Aorta (tissue), 5 donors: Measurements from ENCODE around the gene SLC38A8. TPM values are rescaled to one million over a fixed set of nuclear protein-coding genes. Genes with fewer than 3 reads are reported as not detected.
A peak's percentile ranks its signal among the peaks of the same experiment; 100 is the strongest.

Experiments
- ATAC-seq: fragments of 200-7000 bp; cut with Tn5 transposase; one replicate; pipeline ENCODE4 v1.9.1; 2022; ENCODE audit warnings: moderate library complexity; ENCODE audit not compliant: low FRiP score
- DNase-seq, 2 donors: peaks; one replicate each; pipeline ENCODE4 v3.0.0-alpha.2; 2020
- H3K27ac ChIP-seq, 2 donors: one replicate each; pipeline ENCODE4 v1.5.1; 2013; ENCODE audit warnings: low read length in 2 of 2, mild to moderate bottlenecking in 2 of 2, moderate library complexity in 2 of 2, control low read depth in 1 of 2, inconsistent platforms in 1 of 2, low read depth in 1 of 2
- H3K27me3 ChIP-seq, 2 donors: one replicate each; pipeline ENCODE4 v1.6.1; 2013; ENCODE audit warnings: control low read depth in 1 of 2, low read length in 1 of 2, mild to moderate bottlenecking in 1 of 2, moderate library complexity in 1 of 2; ENCODE audit not compliant: insufficient read depth in 2 of 2, control insufficient read depth in 1 of 2
- H3K36me3 ChIP-seq, 2 donors: one replicate each; pipeline ENCODE4 v1.6.1; 2013; ENCODE audit warnings: control low read depth in 1 of 2, low read length in 1 of 2, mild to moderate bottlenecking in 1 of 2; ENCODE audit not compliant: insufficient read depth in 2 of 2, control insufficient read depth in 1 of 2
- H3K4me1 ChIP-seq, 2 donors: one replicate each; pipeline ENCODE4 v1.6.1; 2013; ENCODE audit warnings: low read length in 2 of 2, control low read depth in 1 of 2, mild to moderate bottlenecking in 1 of 2, moderate library complexity in 1 of 2; ENCODE audit not compliant: insufficient read depth in 2 of 2, control insufficient read depth in 1 of 2
- H3K4me3 ChIP-seq, 2 donors: one replicate each; pipeline ENCODE4 v1.5.1; 2013; ENCODE audit warnings: low read length in 2 of 2, control low read depth in 1 of 2, mild to moderate bottlenecking in 1 of 2
- H3K9me3 ChIP-seq: one replicate; pipeline ENCODE4 v1.6.1; 2013; ENCODE audit warnings: mild to moderate bottlenecking, low read length; ENCODE audit not compliant: control insufficient read depth
- WGBS, 2 donors: extraction: QIAGEN DNeasy Blood & Tissue Kit; methylation state at CpG; one replicate each; pipeline ENCODE4 v1.1.7; 2013; 5-methylcytosine and 5-hydroxymethylcytosine counted together
- intact Hi-C, 2 donors: fragments of 100-400 bp; cut with DNase I; formaldehyde crosslinking; loops; one replicate each; pipeline versions ENCODE4 v1.14.2 to v1.15.0; 2022
- polyA plus RNA-seq, 2 donors: library from polyadenylated mRNA; stranded (reverse); fragments of 200-250 nt; gene quantifications; one replicate each; pipeline ENCODE4 v1.2.3, GENCODE V29; 2013
- total RNA-seq, 2 donors: library from RNA; stranded (reverse); fragmentation: NEBNext Ultra II Directional; extraction: Animal tissue kit (Norgen Biotek cat#: 25700); gene quantifications; one replicate each; pipeline ENCODE4 v1.2.1, GENCODE V29; 2021
- donor health status: healthy with polysubstance abuse.
- donor health status: Bipolar disorder and iron deficiency.
- donor health status: DM: no; HTN: no; CAD: no.
- donor health status: DM: no; HTN: no; CAD: no.
- donor health status: DM: yes; HTN: yes; CAD: no.

Gene SLC38A8
- total and polyA plus RNA-seq, 4 donors = not detected

GRCh38 chr16:83995754-83996153 is 46.8 kb downstream of the SLC38A8 start:
- DNase-seq (peak in 1 of 2 donors; percentile 35), ATAC-seq (no peak)
- Histone ChIP-seq H3K9me3 (no peaks in the 10 kb centered on the region), H3K36me3 (no peaks in the 10 kb centered on the region), H3K4me1 (no peaks in the 10 kb centered on the region), H3K27ac (no peak overlapping the region), H3K27me3 (no peaks in the 10 kb centered on the region), H3K4me3 (no peak overlapping the region)
- intact Hi-C loops = no loop called here
- 8% methylated on average over 20 to 21 of the region's 21 CpGs for WGBS, 2 donors

DNA sequence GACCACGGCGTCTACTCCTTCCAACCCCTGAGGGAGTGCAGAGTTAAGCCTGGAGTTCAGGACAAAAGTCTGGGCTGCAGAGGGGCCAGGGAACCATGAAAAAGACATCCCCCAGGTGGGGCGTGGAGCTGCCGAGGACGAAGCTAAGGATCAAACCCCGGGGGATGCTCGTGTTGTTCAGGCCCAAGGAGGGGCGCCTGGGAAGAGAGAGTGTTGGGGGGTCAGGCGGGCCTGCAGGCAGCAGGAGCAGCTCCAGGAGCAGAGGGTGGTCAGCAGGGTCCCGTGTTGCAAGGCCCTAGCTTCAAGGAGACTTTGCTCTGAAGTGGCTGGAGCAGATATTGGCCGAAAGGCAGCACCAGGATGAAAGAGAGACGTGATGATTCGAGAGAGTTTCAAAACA is 47.9 kb downstream of the SLC38A8 start:
- WGBS, 2 donors = 85 to 89% methylated on average over 13 of the region's 13 CpGs

DNA sequence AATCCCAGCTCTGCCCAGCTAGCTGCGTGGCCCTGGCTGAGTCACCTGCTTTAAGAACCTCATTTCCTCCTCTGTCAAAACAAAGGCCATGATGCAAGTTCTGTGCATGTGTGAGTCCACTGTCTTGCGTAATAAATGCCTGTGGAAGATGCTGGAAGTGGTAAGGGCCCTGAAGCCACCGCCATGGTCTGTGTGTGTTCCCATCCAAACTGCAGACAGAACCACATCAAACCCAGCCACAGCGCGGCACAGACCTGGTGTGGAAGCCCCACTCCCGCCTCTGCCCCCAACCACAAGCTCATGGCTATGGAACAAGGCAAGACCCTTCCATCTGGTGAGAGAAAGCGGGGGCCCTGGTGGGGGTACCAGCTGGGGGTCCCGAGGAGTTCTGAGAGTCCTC is 48.5 kb downstream of the SLC38A8 start:
- no peaks in the 10 kb centered on the region for H3K27me3 ChIP-seq
- H3K36me3 ChIP-seq = no peaks in the 10 kb centered on the region
- no peak for ATAC-seq
- no peaks in the 10 kb centered on the region for H3K9me3 ChIP-seq
- no peaks in the 10 kb centered on the region for H3K4me1 ChIP-seq
- 89 to 92% methylated on average over 8 of the region's 8 CpGs for WGBS, 2 donors
- H3K4me3 ChIP-seq = no peak overlapping the region
- H3K27ac ChIP-seq = no peak overlapping the region
- intact Hi-C loops = no loop called here
- peak in 1 of 2 donors; percentile 45 for DNase-seq

More for the DNA sequence above, 47.9 kb downstream of the SLC38A8 start:
- DNase-seq (peak in 1 of 2 donors; percentile 45), ATAC-seq (no peak)
- Histone ChIP-seq H3K36me3 (no peaks in the 10 kb centered on the region), H3K27ac (no peak overlapping the region), H3K9me3 (no peaks in the 10 kb centered on the region), H3K4me3 (no peak overlapping the region), H3K27me3 (no peaks in the 10 kb centered on the region), H3K4me1 (no peaks in the 10 kb centered on the region)
- intact Hi-C loops = no loop called here

DNA sequence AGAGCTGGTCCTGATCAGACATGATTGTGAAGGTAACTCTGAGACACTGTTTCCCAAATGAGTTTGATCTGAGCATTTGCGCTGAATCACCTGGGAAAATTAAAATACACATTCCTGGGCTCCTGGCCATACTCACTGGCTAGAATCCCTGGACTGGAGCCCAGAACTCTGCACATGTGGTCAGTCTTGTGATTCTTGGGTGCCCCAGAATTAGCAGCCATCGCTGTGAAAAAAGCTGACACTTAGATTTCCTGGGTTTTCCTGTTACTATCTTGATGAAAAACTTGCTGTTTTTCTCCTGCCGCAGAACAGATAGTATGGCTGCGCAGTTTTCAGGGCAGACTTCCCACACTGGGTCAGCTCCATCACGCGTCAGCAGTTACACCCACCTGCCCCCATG is 50.0 kb downstream of the SLC38A8 start:
- WGBS, 2 donors = 44 to 45% methylated on average over 6 of the region's 6 CpGs
- DNase-seq = peak in 1 of 2 donors; percentile 51

GRCh38 chr16:83990492-83990891 is 52.1 kb downstream of the SLC38A8 start:
- DNase-seq (peak in 1 of 2 donors; percentile 21), ATAC-seq (no peak)
- Histone ChIP-seq H3K4me3 (no peak overlapping the region), H3K27me3 (no peaks in the 10 kb centered on the region), H3K9me3 (no peaks in the 10 kb centered on the region), H3K4me1 (no peaks in the 10 kb centered on the region), H3K36me3 (no peaks in the 10 kb centered on the region), H3K27ac (no peak overlapping the region)
- 89 to 94% methylated on average over 11 of the region's 11 CpGs for WGBS, 2 donors
- intact Hi-C loops = no loop called here

More for the DNA sequence above, 50.0 kb downstream of the SLC38A8 start:
- Histone ChIP-seq H3K4me3 (no peak overlapping the region), H3K27ac (no peak overlapping the region), H3K36me3 (no peaks in the 10 kb centered on the region), H3K27me3 (no peaks in the 10 kb centered on the region), H3K4me1 (no peaks in the 10 kb centered on the region), H3K9me3 (no peaks in the 10 kb centered on the region)
- ATAC-seq = no peak
- intact Hi-C loops = no loop called here

DNA sequence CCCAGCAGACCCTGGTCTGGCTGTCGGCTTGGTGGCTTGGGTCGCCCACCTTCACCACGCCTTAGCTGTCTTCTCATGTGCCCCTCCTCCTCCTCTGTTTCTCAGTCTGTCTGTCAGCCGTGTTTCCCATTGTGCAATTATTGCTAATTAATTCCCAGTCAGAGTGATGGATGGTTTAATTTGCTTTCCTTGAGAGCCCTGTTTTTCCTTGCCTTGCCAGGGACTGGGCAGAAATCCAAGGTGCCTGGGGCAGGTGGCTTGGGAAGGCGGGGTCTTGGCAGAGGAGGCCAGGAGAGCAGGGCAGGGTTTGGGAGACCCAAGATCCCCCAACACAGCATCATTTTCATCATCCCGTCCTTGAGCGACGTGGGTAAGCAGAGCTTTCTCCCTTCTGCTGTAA is 53.3 kb downstream of the SLC38A8 start:
- Histone ChIP-seq H3K9me3 (no peaks in the 10 kb centered on the region), H3K27ac (no peak overlapping the region), H3K4me3 (no peak overlapping the region), H3K4me1 (no peaks in the 10 kb centered on the region), H3K36me3 (no peaks in the 10 kb centered on the region), H3K27me3 (no peaks in the 10 kb centered on the region)
- ATAC-seq (no peak), DNase-seq (peak in 1 of 2 donors; percentile 14)
- 42 to 43% methylated on average over 8 of the region's 8 CpGs for WGBS, 2 donors
- intact Hi-C loops = no loop called here

GRCh38 chr16:83983491-83983890 is 59.1 kb downstream of the SLC38A8 start:
- WGBS, 2 donors = 43 to 44% methylated on average over 4 of the region's 4 CpGs
- H3K9me3 ChIP-seq = no peaks in the 10 kb centered on the region
- no peak overlapping the region for H3K27ac ChIP-seq
- DNase-seq (no peak), ATAC-seq (no peak)
- H3K4me3 ChIP-seq = no peak overlapping the region
- H3K27me3 ChIP-seq = peaks cover 0 to 2% of the 10 kb centered on the region in 2 donors
- intact Hi-C loops = no loop called here
- H3K4me1 ChIP-seq = no peaks in the 10 kb centered on the region
- no peaks in the 10 kb centered on the region for H3K36me3 ChIP-seq

GRCh38 chr16:83981799-83982198 is 60.8 kb downstream of the SLC38A8 start:
- Histone ChIP-seq H3K4me3 (no peak overlapping the region), H3K36me3 (no peaks in the 10 kb centered on the region), H3K4me1 (no peaks in the 10 kb centered on the region), H3K9me3 (peaks cover 3% of the 10 kb centered on the region), H3K27me3 (peaks cover 0 to 2% of the 10 kb centered on the region in 2 donors), H3K27ac (no peak overlapping the region)
- intact Hi-C loops = no loop called here
- DNase-seq = peak in 1 of 2 donors; percentile 17
- no peak for ATAC-seq
- 98 to 99% methylated on average over 8 of the region's 8 CpGs for WGBS, 2 donors

- H3K27me3 ChIP-seq = peaks cover 0 to 2% of the 10 kb centered on the region in 2 donors
- no peaks in the 10 kb centered on the region for H3K36me3 ChIP-seq
- DNase-seq (peak in 1 of 2 donors; percentile 24), ATAC-seq (no peak)
- 90 to 96% methylated on average over 2 of the region's 2 CpGs for WGBS, 2 donors
- peaks cover 3% of the 10 kb centered on the region for H3K9me3 ChIP-seq
- H3K4me1 ChIP-seq = no peaks in the 10 kb centered on the region
- no peak overlapping the region for H3K4me3 ChIP-seq
- no peak overlapping the region for H3K27ac ChIP-seq
- intact Hi-C loops = no loop called here
Observed at GRCh38 chr16:83980794-83981193, 61.8 kb downstream of the SLC38A8 start.
